ENCODE data around the gene PNPLA5.

Gene PNPLA5

DNA sequence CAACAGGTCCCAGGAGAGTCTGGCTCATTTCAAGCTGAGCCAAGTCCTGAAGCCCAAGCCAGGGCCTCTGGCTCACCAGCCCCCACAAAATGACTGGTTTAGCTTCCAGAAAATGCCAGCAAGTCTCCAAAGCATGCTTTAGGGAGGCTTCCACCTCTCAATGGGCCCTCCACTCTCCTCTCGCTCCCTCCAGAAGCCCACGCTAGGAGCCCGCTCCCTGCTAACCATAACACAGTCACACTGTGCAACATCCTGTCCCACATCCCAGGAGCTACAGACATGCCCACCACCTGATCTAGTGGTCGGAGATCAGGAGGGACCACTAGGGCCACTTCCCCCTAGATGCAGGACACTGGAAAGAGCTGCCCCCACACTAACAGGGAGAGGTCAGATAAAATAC, 36.4 kb downstream of the PNPLA5 start:
- no peak for DNase-seq (ENCODE audit: low read depth in 2 of 2, low spot score in 1 of 2)

DNA sequence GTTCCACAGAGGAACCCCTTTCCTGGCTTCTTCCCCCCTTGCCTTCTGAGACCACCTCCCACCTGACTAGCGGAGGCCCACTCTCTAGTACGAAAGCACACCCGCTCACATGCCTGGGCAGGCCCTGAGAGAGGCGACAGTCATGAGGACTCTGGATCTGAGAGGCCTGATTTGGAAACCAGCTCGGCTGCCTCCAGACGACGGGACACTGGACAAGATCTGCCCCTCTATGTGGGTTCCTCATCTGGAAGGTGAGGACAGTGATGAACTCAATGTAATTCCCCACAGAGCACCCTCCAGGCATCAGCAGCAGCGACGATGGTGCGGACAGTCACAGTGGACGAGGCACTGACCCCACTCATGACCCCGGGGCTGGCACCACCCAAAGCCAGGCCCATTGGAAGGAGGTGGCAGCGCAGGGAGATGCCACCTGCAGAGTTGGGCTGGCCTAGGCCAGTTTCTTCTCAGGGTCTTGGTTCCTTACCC, 37.0 kb downstream of the PNPLA5 start:
- no peak for DNase-seq (ENCODE audit: low read depth in 2 of 2, low spot score in 1 of 2)

DNA sequence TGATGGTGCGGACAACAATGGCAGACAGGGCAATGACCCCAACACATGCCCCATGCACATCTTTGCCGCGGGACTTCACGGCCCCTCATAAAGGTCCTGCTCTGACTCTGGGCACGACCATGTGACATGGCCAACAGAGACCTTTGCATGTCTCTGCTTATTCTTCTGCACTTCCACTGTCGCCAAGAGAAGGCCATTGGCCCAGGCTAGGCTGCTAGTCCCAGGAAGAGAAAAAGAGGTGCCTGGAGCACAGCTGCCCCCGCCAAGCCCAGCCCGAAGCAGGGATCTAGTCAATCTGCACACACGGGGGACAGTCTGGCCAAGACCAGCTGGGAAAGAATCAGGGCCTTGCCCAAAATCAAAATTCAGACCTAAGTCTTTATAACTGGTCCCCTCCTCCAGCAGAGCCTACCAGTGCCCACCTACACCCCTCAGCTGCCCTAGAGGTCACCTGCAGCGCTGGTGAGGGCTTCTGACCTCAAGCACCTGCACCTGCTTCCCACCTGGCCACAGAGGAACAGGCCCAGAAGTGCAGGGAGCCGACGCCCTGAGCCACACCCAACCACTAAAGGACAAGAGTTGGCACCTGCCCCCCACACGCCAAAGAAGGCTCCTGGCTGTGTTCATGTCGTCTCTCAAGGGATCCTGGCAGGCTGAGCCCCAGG, 37.6 kb downstream of the PNPLA5 start:
- DNase-seq (ENCODE audit: low read depth in 2 of 2, low spot score in 1 of 2) = no peak

DNA sequence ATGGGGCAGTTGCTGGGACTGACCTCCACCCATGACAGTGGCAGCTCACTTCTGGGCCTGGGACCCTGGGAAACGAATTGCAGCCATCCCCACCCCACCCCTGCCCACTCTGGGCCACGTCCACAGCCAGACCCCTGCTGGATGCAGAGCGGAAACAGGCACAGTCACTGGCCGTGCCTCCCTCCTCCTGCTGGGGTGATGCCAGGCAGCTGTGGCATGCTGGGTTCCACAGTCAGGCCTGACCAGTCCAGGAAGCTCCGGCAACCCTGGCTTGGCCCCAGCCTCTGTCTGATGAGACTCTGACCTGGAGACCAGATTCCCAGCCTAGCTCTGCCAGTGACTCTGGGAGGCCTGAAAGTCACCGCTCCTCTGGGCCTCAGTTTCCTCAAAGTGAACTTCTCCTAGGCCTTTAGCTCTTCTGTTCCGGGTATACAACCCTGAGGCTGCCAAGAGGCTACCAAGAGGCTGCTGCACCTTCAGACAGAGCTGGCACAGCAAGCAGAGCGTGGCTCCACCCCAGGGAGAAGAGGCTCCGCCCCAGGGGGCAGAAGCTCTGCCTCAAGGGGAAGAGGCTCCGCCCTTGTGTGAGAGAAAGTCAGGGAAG, 38.4 kb downstream of the PNPLA5 start:
- no peak for DNase-seq (ENCODE audit: low read depth in 2 of 2, low spot score in 1 of 2)

DNA sequence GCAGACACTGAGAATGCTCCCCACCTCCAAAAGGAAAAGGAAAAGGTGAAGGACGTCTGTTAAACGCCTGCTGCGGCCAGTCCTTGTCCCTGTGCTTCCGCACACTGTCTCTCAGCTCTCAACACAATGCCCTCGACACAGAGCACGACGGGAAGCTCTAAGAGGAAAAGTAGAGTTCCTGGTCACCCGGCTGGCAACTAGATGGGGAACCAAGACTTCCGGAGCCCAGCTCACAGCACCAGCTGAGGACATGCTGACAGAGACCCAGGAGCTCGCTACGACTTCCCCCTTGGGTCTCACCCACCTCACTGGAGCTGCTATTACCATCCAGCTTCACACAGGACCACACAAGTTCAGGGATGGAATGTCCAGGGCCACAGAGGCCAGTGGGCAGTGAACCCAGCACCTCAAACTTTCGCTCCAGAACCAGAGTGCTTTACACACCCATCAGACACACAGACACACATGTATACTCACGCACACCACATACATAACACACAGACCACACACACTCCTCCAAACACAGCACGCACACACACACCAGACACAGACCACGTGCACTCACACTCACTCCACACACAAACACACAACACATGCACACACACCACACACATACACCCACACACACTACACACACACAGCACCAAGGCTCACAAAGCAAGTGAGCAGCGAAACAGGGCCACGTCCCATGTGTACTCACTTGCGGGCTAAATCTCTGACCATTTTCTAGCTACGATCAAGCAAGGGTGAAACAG, 39.1 kb downstream of the PNPLA5 start:
- no peak for DNase-seq (ENCODE audit: low read depth in 2 of 2, low spot score in 1 of 2)

DNA sequence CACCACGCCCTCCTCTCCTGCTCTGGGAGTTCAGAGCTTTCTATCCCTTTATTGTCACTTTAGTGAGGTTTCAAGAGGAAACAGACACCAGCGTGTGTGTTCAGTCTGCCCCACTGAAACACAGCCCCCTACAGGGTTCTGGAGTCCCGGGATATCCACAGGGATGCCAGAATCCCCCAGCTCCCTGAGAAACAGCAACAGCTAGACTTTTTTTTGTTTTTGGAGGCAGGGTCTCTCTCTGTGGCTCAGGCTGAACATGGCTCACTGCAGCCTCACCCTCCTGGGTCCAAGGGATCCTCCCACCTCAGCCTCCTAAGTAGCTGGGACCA, 39.9 kb downstream of the PNPLA5 start:
- DNase-seq (ENCODE audit: low read depth in 2 of 2, low spot score in 1 of 2) = no peak

DNA sequence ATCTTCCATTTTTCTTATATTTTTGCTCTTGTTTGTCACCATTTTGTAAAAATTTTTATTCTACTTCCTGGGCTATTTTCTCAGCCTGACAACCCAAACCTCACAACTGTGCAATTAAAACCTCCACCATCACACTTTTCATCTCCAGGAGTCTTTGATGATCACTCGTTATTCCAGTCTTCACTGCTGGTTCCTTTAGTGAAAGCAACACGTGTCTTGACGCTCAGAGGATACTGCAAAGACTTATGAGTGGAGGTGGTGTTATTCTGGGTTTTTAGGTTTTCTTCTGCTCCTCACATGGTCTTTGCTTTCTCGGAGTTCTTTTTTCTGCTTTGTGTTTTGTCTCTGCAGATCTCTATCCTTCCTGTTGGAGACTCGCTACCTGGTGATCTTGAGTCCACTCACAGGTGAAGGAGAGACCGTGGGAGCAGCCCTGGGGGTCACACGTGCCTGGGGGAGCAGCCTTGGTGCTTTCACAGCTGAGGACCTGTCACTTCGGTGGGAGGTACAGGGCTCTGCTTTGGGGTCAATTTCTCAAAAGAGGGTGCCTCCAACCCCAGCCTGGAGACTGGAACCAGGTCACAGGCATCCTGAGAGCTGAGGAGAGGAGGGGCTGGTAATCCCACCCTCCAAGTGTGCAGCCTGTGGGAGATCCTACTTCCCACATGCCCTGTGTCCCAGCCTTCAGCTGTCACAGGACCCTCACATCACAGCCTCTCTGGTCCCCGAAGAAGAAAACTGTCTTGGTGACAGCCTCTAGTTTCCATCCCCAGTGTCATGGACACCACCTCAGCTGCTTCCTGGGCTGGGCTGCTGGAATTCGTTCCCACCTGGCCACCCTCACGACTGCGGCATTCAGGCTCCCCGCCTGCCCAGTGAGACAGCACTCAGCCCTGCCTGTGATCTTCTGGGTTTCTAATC, 40.5 kb downstream of the PNPLA5 start:
- DNase-seq (ENCODE audit: low read depth in 2 of 2, low spot score in 1 of 2) = no peak

DNA sequence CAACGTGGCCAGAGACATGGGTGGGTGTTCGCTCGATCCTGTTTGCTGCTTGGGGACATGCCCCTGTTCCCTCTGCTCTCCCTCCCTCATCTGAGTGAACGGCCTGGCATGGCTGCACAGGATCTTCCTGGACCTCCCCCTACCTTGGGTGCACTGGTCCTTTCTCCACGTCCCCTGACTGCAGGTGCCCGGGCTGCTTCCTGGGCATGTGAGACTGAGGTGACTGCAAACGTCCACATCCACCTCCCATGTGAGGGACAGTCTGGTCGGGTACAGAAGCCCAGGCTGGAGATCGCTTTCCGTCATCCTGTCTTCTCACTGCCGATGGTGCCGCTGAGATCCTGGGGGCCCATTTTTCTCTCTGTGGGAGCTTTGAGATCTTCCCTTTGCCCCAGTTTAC, 41.3 kb downstream of the PNPLA5 start:
- DNase-seq (ENCODE audit: low read depth in 2 of 2, low spot score in 1 of 2) = no peak

DNA sequence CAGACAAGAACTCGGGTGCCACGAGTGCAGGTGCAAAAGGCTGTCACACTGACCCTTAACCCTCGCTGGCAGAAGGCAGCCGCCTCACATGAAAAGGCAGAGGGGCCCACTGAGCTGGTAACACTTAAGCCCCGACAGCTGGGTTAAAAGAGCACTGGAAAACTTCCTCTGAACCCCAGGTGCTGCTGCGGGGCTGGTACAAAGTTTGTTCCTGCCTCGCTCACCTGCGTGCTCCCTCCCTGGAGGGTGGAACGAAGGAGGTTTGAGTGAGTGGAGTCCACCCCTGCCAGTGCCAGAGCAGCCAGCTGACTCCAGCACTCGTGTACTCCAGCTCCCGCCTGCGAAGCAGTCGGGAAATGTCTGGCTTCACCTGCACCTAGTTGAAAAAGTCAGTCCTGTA, 42.1 kb downstream of the PNPLA5 start:
- DNase-seq (ENCODE audit: low read depth in 2 of 2, low spot score in 1 of 2) = no peak

DNA sequence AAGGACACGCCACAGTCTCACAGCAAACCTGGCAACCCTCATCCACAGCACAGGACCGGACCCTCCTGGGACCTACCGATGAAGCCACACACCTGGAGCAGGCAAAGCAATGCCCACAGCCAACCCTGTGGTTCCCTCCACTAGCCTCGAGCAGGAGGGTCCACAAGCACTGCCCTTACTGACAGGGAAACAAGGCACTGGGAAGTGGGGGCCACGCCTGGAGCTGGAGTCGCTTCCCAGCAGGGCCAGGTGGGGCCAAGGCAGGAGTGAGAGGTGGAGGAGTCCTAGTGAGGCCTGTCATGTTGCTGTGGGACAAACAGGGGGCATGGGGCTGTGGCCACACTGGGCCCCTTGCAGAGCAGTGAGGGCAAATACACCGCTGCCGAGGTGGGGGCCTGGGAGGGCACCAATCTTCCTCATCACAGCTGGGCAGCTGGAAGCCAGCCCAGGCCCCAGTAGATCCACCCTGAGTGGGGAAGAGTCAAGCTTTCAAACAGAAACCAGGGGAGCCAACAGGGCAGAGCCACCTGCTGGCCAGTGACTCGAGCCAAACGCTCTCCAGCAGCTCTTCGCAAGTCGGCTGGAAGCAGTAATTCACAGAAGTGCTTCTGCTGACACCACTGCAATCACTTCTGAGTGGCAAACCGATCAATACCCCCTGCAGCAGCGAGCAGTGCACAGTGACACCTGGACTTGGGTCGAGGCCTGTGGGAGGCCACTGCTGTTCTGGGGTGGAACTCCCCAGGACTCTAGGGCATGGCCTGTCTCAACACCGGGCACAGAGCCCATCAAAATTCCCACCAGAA, 43.2 kb downstream of the PNPLA5 start:
- no peak for DNase-seq (ENCODE audit: low read depth in 2 of 2, low spot score in 1 of 2)

DNA sequence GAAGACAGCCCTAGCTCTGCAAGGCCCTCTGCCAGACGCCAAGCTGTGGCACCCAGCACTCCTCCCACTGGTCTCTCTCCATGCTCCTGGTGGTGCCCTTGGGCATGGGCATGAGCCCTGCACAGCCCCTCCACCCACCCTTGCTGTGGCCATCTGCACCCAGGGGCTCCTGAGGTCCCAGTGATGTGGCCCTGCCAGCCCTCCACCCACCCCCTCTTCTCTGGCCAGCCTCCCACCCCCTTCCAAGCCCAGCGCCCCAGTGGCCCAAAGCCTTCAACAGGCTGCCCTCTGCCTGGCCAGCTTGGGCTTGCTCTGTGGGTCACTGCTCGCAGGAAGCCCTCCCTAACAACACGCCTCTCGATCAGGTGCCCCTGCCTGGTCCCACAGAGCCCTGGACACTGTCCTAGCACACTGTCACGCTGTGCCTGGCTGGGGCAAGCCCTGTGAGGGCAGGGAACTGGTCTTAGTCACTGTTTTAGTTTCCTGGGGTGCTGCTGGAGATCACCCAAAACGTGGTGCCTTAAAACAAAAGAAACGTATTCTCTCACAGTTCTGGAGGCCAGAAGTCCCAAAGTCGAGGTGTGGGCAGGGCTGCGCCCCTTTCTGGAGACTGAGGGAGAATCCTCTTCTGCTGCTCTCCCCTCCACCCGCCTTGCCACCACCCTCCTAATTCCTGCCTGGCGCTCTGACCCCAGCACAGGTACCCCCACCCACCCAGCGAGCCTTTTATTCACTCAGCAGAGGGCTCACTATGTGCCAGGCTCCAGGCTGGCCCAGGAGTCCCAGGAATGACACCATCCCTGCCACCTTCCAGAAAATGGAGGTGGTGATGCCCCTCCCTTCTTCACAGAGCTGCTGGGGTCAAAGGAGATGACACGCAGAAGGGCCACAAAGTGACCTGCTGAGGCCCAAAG, 44.2 kb downstream of the PNPLA5 start:
- DNase-seq (ENCODE audit: low read depth in 2 of 2, low spot score in 1 of 2) = no peak

DNA sequence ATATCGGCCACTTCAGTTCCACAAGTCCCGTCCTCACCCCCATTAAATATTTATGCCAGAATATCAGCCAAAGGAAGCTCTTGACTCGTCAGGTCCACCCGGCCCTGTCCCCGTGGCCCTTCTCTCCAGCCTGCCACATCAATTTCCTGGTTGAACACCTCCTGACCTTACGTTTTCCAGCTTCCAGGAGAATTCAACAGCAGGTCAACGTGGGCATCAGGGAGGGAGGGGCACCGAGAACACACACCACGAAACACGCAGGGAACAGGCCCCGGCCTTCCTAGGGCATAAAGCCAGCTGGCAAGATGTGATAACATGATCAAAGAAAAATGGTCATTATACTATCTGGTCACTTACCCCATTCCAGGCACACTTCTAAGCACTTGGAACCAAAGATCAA, 44.8 kb downstream of the PNPLA5 start:
- no peak for DNase-seq (ENCODE audit: low read depth in 2 of 2, low spot score in 1 of 2)

DNA sequence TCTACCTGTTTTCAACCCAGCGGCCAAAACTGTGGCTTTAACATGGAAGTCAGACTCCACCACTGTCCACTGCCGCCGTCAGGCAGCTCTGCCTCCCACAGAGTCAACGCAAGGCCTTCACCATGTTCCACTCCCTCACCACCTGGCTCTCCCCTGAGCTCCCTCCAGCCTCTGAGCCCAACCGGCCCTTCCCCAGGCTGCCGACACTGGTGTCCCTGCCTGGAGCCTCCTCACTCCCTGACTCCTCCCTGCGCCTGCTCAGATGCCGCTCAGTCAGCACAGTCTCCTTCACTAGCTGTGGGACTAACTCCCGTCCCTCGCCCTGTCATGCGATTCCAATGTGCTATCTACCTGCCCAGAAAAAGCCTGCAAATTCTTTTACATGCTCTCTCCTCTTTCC, 45.8 kb downstream of the PNPLA5 start:
- no peak for DNase-seq (ENCODE audit: low read depth in 2 of 2, low spot score in 1 of 2)

DNA sequence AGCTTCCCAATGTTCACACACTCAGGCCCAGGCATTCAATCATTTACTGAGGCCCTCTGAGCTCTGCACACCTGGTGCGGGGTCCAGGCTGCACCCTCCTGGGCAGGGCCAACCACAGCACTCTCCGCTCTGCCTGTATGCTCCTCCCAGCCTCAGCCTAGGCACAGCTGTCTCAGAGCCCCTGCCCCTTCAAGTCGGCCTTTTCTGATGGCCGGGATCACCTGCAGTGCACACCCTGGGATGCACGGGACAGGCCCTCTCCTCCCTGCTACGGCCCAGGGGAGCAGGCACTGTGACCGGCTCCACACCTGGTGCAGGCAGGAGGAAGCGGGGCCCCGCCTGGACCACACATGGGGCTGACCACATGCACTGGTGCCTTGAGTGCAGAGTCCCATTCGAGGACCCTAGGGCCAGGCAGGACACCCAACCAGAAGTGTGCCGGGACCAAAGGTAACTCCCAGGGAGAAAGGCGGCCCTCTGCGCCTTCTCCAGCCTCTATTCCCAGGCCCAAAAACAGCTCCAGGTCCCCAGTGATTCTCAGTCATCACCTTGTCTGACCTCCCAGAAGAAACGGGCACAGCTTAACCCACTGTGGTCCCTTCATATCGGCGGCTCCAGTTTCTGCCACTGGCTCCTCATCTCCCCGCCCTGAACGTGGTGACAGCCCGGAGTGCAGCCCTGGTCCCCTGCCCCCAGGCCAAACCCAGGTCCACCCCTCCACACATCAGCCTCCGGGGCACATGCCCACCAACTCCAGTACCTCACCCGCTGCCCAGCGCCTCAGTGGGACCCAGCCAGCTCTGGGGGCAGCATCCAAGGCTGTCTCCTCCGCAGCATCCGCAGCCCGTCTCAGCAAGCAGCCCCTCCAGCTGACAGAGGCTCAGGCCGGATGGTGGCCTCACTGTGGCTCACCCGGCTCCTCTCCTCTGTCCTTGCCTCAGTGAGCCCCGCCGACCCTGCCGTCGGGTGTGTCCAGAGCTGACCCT, 47.0 kb downstream of the PNPLA5 start:
- DNase-seq (ENCODE audit: low read depth in 2 of 2, low spot score in 1 of 2) = no peak

DNA sequence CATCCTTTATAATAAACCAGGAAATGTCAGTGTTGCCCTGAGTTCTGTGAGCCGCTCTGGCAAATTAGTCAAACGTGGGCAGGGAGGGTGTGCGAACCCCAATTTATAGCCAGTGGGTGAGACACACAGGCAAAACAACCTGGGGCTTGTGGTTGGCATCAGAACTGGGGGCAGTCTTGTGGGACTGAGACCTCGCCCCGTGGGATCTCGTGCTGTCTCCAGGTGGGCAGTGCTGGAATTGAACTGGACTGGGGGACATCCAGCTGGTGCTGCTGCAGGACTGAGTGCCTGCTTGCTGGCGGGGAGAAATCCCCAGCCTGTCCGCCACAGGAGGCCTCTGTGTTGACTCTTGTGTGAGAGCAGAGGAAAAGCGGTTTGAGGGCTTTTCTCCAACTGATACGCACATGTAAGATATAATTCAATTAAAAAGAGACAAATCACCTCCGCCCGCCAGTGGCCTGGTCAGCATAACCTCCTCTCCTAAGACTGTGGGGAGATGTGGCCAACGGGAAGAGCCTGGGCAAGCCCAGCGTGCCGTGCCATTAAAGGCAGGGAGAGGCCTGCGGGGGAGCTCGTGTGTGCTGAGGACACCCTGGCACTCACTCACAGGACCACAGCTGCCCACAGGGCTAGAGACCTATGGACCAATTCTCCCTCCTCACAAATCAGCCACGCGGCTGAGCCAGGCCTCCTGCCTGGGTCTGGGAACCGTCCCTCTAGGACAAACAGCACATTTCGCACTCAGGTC, 47.9 kb downstream of the PNPLA5 start:
- DNase-seq (ENCODE audit: low read depth in 2 of 2, low spot score in 1 of 2) = no peak

DNA sequence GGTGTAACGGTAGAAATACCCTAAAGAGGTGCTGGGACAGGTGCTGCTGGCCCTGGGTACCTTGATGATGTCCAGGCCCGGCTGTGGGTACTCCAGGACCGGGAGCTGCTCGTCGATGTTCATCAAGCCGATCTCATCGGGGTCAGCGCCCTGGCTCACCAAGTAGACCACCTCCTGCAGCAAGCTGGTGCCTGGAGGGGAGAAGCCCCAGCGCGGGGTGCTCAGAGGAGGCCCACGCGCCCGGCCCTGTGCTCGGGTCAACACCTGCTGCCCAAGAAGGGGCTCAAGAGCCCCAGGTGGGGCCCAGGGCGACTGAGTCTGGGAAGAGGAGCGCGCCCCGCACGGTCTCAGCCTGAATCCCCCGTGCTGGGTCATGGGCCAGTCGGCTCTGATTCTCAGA, 50.1 kb downstream of the PNPLA5 start:
- no peak for DNase-seq (ENCODE audit: low read depth in 2 of 2, low spot score in 1 of 2)

DNA sequence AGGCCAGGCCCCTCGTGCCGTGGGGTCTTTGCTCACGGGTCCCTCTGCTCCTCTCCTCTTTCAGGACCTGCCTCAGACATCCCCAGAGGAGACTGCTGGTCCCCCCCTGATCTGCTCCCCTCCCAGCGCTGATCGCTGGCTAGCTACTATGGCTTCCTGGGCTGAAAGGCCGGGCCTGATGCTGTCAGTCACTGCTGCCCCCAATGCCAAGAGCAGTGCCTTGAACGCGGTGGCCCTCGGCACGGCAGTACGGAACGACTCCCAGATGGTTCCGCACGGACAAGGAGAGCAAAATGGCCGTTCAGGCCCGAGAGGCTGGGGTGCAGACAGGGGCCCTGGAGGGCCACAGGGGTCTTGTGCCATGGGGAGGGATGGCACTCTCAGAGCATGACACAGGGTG, 51.0 kb downstream of the PNPLA5 start:
- no peak for DNase-seq (ENCODE audit: low read depth in 2 of 2, low spot score in 1 of 2)

DNA sequence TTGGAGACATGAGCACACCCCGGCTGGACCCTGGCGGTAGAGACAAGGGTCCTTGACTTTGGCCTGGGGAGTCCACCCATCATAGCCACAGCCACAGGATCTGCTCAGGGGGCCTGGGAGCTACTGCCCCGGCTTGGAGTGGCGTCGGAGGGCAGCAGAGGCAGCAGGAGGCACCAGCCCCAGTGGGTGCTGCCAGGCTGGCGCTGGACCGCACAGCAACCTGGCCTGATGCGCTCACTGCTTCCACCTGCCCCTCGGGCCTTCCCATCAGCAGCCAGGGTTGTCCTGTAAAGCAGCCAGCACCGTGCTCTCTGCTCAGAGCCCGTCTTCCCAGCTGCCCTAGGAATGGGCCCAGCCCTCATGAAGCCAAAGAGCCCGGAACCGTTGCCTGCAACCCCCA, 51.4 kb downstream of the PNPLA5 start:
- no peak for DNase-seq (ENCODE audit: low read depth in 2 of 2, low spot score in 1 of 2)
